PC-3 (cell line): ENCODE measurements around the gene NEBL. TPM values are rescaled to one million over a fixed set of nuclear protein-coding genes. Genes with fewer than 3 reads are reported as not detected.

Experiments used
- ATAC-seq: fragments of 200-7000 bp; cut with Tn5 transposase; 2 replicates; pipeline ENCODE4 v1.9.1; 2020; ENCODE audit warnings: mild to moderate bottlenecking, moderate library complexity
- BruUV-seq: library from RNA; stranded (reverse); fragments of 400-500 nt; replicated peaks from 2 replicates; lab custom pipeline; 2021; lab: Mats Ljungman, UMichigan
- CTCF ChIA-PET: fragments of 300-600 bp; sonication (Branson Sonifier 250); formaldehyde crosslinking; loops from one replicate; lab custom pipeline; 2022; ENCODE audit warnings: antibody characterized with exemption; lab: Charles Lee
- POLR2A ChIA-PET: fragments of 300-600 bp; sonication (Branson Sonifier 250); formaldehyde crosslinking; loops from one replicate; lab custom pipeline; 2022; ENCODE audit warnings: antibody characterized with exemption; ENCODE audit not compliant: unreplicated experiment; lab: Charles Lee
- DNase-seq: peaks from one replicate; pipeline ENCODE4 v3.0.0-alpha.2; 2015
- H2AFZ ChIP-seq: fragments of 300-600 bp; sonication (generic); 2 replicates; pipeline ENCODE4 v1.6.0; 2016; ENCODE audit warnings: antibody characterized with exemption, low read length
- H3F3A ChIP-seq: fragments of 300-600 bp; sonication (generic); one replicate; pipeline ENCODE4 v1.6.0; 2017; ENCODE audit warnings: antibody characterized with exemption, low read length, control low read depth, mild to moderate bottlenecking; ENCODE audit not compliant: unreplicated experiment
- H3K27ac ChIP-seq: fragments of 300-600 bp; sonication (generic); 2 replicates; pipeline ENCODE4 v1.5.1; 2016; ENCODE audit warnings: mild to moderate bottlenecking, low read length
- H3K27me3 ChIP-seq: fragments of 300-600 bp; sonication (generic); 2 replicates; pipeline ENCODE4 v1.6.1; 2016; ENCODE audit warnings: low read length, mixed read lengths
- H3K36me3 ChIP-seq: fragments of 300-600 bp; sonication (generic); 2 replicates; pipeline ENCODE4 v1.6.1; 2016; ENCODE audit warnings: low read depth, mixed run types, low read length, mixed read lengths
- H3K4me1 ChIP-seq: fragments of 300-600 bp; sonication (generic); 2 replicates; pipeline ENCODE4 v1.5.1; 2016; ENCODE audit warnings: low read length; ENCODE audit not compliant: insufficient read depth
- H3K4me2 ChIP-seq: fragments of 300-600 bp; sonication (generic); 2 replicates; pipeline ENCODE4 v1.6.0; 2016; ENCODE audit warnings: low read length
- H3K4me3 ChIP-seq: fragments of 300-600 bp; sonication (generic); 2 replicates; pipeline ENCODE4 v1.5.1; 2016; ENCODE audit warnings: mild to moderate bottlenecking, low read length, mixed read lengths
- H3K79me2 ChIP-seq: fragments of 300-600 bp; sonication (generic); 2 replicates; pipeline ENCODE4 v1.6.1; 2017; ENCODE audit warnings: low read length, mixed read lengths
- H3K9ac ChIP-seq: fragments of 300-600 bp; sonication (generic); 2 replicates; pipeline ENCODE4 v1.6.0; 2016; ENCODE audit warnings: mild to moderate bottlenecking, low read length
- H3K9me2 ChIP-seq: fragments of 300-600 bp; sonication (generic); replicated peaks from 2 replicates; pipeline ENCODE4 v1.6.1; 2016; ENCODE audit warnings: mixed run types, low read length, mixed read lengths
- H3K9me3 ChIP-seq: fragments of 300-600 bp; sonication (generic); 2 replicates; pipeline ENCODE4 v1.6.1; 2016; ENCODE audit warnings: low read length, mixed read lengths
- H4K20me1 ChIP-seq: fragments of 300-600 bp; sonication (generic); 2 replicates; pipeline ENCODE4 v1.6.1; 2016; ENCODE audit warnings: low read length, mixed read lengths
- CTCF ChIP-seq: fragments of 300-600 bp; sonication (generic); conservative IDR thresholded peaks from 2 replicates; pipeline ENCODE4 v1.5.1; 2017; ENCODE audit warnings: antibody characterized with exemption, low read depth, mild to moderate bottlenecking, low read length
- EZH2 ChIP-seq: fragments of 300-600 bp; sonication (generic); IDR thresholded peaks from one replicate; pipeline ENCODE4 v1.6.1; 2017; ENCODE audit warnings: antibody characterized with exemption, mild to moderate bottlenecking, low read length; ENCODE audit not compliant: unreplicated experiment
- EZH2phosphoT487 ChIP-seq: fragments of 300-600 bp; sonication (generic); IDR thresholded peaks from 2 replicates; pipeline ENCODE4 v1.6.1; 2018; ENCODE audit warnings: mild to moderate bottlenecking, antibody characterized with exemption, low read length, borderline replicate concordance
- intact Hi-C: fragments of 100-400 bp; cut with micrococcal nuclease; formaldehyde crosslinking; loops from 2 replicates; pipeline ENCODE4 v1.9.0; 2023
- total RNA-seq: library from RNA; depleted of rRNA; stranded (reverse); fragments of >200 nt; gene quantifications from 2 replicates; pipeline ENCODE4 v1.2.3, GENCODE V29; 2014

The NEBL gene
- total RNA-seq, 1 experiment from 2014 or later = 14.7 TPM

DNA sequence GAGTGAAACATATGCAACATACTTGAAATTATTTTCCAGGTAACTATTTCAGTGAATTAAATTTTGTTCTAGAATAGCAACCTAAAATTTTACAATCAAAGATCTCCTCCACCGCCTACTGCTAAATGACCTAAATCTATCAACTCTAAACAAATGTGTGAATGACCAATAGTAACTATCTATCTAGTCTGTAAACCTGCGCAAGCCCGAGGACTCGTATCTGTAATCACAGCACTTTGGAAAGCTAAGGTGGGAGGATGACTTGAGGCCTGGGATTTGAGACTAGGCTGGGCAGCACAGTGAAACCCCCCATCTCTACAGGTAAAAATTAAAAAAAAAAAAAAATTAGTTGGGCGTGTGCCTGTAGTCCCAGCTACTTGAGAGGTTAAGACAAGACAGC lies 83.0 kb downstream of the NEBL start:
- no peak overlapping the region for H3K4me3 ChIP-seq
- no peak overlapping the region for H3K27ac ChIP-seq
- H3F3A ChIP-seq = no peaks in the 10 kb centered on the region
- no peak for DNase-seq
- no peaks in the 10 kb centered on the region for H3K9me3 ChIP-seq
- TF ChIP-seq EZH2phosphoT487 = no peak
- TF ChIP-seq CTCF = no peak
- TF ChIP-seq EZH2 = no peak
- H3K9ac ChIP-seq = no peak overlapping the region
- H3K4me2 ChIP-seq = no peak overlapping the region
- ChIA-PET POLR2A (no interaction called here), CTCF (no interaction called here)
- intact Hi-C loops = no loop called here
- no peaks in the 10 kb centered on the region for H3K36me3 ChIP-seq
- no peaks in the 10 kb centered on the region for H3K79me2 ChIP-seq
- no peak for ATAC-seq
- no peaks in the 10 kb centered on the region for H3K9me2 ChIP-seq
- H3K4me1 ChIP-seq = no peaks in the 10 kb centered on the region
- no TSS peak for BruUV-seq
- no peaks in the 10 kb centered on the region for H4K20me1 ChIP-seq
- no peaks in the 10 kb centered on the region for H3K27me3 ChIP-seq
- no peak overlapping the region for H2AFZ ChIP-seq

DNA sequence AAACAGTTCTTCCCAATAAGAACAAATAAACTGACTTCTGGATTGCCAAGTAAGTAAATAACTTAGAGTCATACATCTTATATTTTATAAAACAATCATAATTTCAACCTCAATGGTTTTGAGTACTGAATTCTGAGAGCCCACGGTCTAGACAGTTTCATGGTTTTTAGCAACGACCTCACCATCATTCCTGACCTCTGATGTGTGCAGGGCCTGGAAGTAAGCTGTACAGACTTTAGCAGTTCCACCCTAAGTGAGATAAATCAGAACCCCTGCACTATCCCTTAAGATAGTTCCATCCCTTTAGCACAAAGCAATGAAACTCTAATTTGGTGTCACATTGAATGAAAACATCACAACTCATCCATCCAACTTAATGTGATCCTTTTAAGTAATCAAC lies 86.0 kb downstream of the NEBL start:
- H3K27ac ChIP-seq = no peak overlapping the region
- no peaks in the 10 kb centered on the region for H3K27me3 ChIP-seq
- ChIA-PET POLR2A (no interaction called here), CTCF (no interaction called here)
- no peaks in the 10 kb centered on the region for H3K9me3 ChIP-seq
- no peaks in the 10 kb centered on the region for H3K79me2 ChIP-seq
- H3K9ac ChIP-seq = no peak overlapping the region
- no peak overlapping the region for H3K4me3 ChIP-seq
- ATAC-seq (no peak), DNase-seq (no peak)
- no peaks in the 10 kb centered on the region for H4K20me1 ChIP-seq
- intact Hi-C loops = no loop called here
- H3K36me3 ChIP-seq = no peaks in the 10 kb centered on the region
- H3K9me2 ChIP-seq = no peaks in the 10 kb centered on the region
- no peaks in the 10 kb centered on the region for H3F3A ChIP-seq
- BruUV-seq = no TSS peak
- H2AFZ ChIP-seq = no peak overlapping the region
- H3K4me1 ChIP-seq = no peaks in the 10 kb centered on the region
- H3K4me2 ChIP-seq = no peak overlapping the region
- TF ChIP-seq EZH2 (no peak), EZH2phosphoT487 (no peak), CTCF (no peak)

GRCh38 chr10:20809631-20810030 lies 87.5 kb downstream of the NEBL start:
- H3K9ac ChIP-seq = no peak overlapping the region
- H3K36me3 ChIP-seq = no peaks in the 10 kb centered on the region
- no peaks in the 10 kb centered on the region for H3F3A ChIP-seq
- H3K4me1 ChIP-seq = no peaks in the 10 kb centered on the region
- no peaks in the 10 kb centered on the region for H3K9me3 ChIP-seq
- no peak overlapping the region for H3K4me3 ChIP-seq
- no peak overlapping the region for H3K27ac ChIP-seq
- no peak for ATAC-seq
- no peaks in the 10 kb centered on the region for H3K79me2 ChIP-seq
- TF ChIP-seq CTCF = no peak
- TF ChIP-seq EZH2phosphoT487 = no peak
- TF ChIP-seq EZH2 = no peak
- no peak overlapping the region for H2AFZ ChIP-seq
- intact Hi-C loops = no loop called here
- no peaks in the 10 kb centered on the region for H4K20me1 ChIP-seq
- no peaks in the 10 kb centered on the region for H3K9me2 ChIP-seq
- CTCF ChIA-PET = no interaction called here
- DNase-seq = no peak
- no peak overlapping the region for H3K4me2 ChIP-seq
- no TSS peak for BruUV-seq
- H3K27me3 ChIP-seq = no peaks in the 10 kb centered on the region
- POLR2A ChIA-PET = no interaction called here
